ENCODE data around the gene TMEM271. TPM values are rescaled to one million over a fixed set of nuclear protein-coding genes. Genes with fewer than 3 reads are reported as not detected.
"Not testable (repeated sequence)": the region's sequence is repeated elsewhere in the genome, so short reads cannot be mapped to it uniquely, and the experiment has no call there.

TMEM271 gene
- total RNA-seq, 2 donors from 2014 or later, result not detected

GRCh38 chr4:568962-569361, 7.1 kb downstream of the TMEM271 start:
- intact Hi-C loops (cut with DNase I), result no loop called here
- no peak for DNase-seq (ENCODE audit: low spot score)

- intact Hi-C loops (cut with DNase I), result no loop called here
These were observed 7.8 kb downstream of the TMEM271 start for GRCh38 chr4:568351-568652.

GRCh38 chr4:567457-568350, 8.4 kb downstream of the TMEM271 start:
- intact Hi-C loops (cut with DNase I), result no loop called here

More at GRCh38 chr4:568351-568652, 7.8 kb downstream of the TMEM271 start:
- no peak for DNase-seq (ENCODE audit: low spot score)

GRCh38 chr4:566508-567295, 9.4 kb downstream of the TMEM271 start:
- no peak for DNase-seq (ENCODE audit: low spot score)
- intact Hi-C loops (cut with DNase I), result no loop called here

More at GRCh38 chr4:567457-568350, 8.4 kb downstream of the TMEM271 start:
- no peak for DNase-seq (ENCODE audit: low spot score)

GRCh38 chr4:566035-566434, 10.1 kb downstream of the TMEM271 start:
- no peak for DNase-seq (ENCODE audit: low spot score)
- intact Hi-C loops (cut with DNase I), result no loop called here

GRCh38 chr4:565614-566013, 10.5 kb downstream of the TMEM271 start:
- intact Hi-C loops (cut with DNase I); DNase-seq (ENCODE audit: low spot score): not testable (repeated sequence)

GRCh38 chr4:562458-562857, 13.6 kb downstream of the TMEM271 start:
- intact Hi-C loops (cut with DNase I); DNase-seq (ENCODE audit: low spot score): not testable (repeated sequence)

GRCh38 chr4:561426-561825, 14.7 kb downstream of the TMEM271 start:
- DNase-seq (ENCODE audit: low spot score), result no peak
- intact Hi-C loops (cut with DNase I), result no loop called here

GRCh38 chr4:560731-561291, 15.3 kb downstream of the TMEM271 start:
- DNase-seq (ENCODE audit: low spot score), result no peak

GRCh38 chr4:560061-560460, 16.0 kb downstream of the TMEM271 start:
- DNase-seq (ENCODE audit: low spot score), result no peak
- intact Hi-C loops (cut with DNase I), result no loop called here

More at GRCh38 chr4:560731-561291, 15.3 kb downstream of the TMEM271 start:
- intact Hi-C loops (cut with DNase I), result no loop called here

GRCh38 chr4:555566-556275, 20.4 kb downstream of the TMEM271 start:
- DNase-seq (ENCODE audit: low spot score), result peak; percentile 58

GRCh38 chr4:554793-555320, 21.2 kb downstream of the TMEM271 start:
- DNase-seq (ENCODE audit: low spot score), result peak; percentile 28
- intact Hi-C loops (cut with DNase I), result not testable (repeated sequence)

More at GRCh38 chr4:555566-556275, 20.4 kb downstream of the TMEM271 start:
- intact Hi-C loops (cut with DNase I), result no loop called here

- no peak for DNase-seq (ENCODE audit: low spot score)
- intact Hi-C loops (cut with DNase I), result no loop called here
These were observed 24.1 kb downstream of the TMEM271 start for GRCh38 chr4:552019-552418.

GRCh38 chr4:550268-550667, 25.8 kb downstream of the TMEM271 start:
- DNase-seq (ENCODE audit: low spot score); intact Hi-C loops (cut with DNase I): not testable (repeated sequence)

GRCh38 chr4:548976-549375, 27.1 kb downstream of the TMEM271 start:
- intact Hi-C loops (cut with DNase I), result no loop called here
- DNase-seq (ENCODE audit: low spot score), result no peak

- intact Hi-C loops (cut with DNase I), result no loop called here
- DNase-seq (ENCODE audit: low spot score), result peak; percentile 17
These were observed 30.5 kb downstream of the TMEM271 start for GRCh38 chr4:545612-546011.

- intact Hi-C loops (cut with DNase I), result no loop called here
These were observed 31.5 kb downstream of the TMEM271 start for GRCh38 chr4:544386-545105.

GRCh38 chr4:541271-541670, 34.8 kb downstream of the TMEM271 start:
- intact Hi-C loops (cut with DNase I), result no loop called here
- no peak for DNase-seq (ENCODE audit: low spot score)

More at GRCh38 chr4:544386-545105, 31.5 kb downstream of the TMEM271 start:
- peak; percentile 68 for DNase-seq (ENCODE audit: low spot score)

Measured in posterior vena cava (tissue), 2 donors.